ES-I3 (cell line): ENCODE results near the gene CTIF.
"Not testable (repeated sequence)": the region's sequence is repeated elsewhere in the genome, so short reads cannot be mapped to it uniquely, and the experiment has no call there.

Source experiments
- H3K36me3 ChIP-seq: 2 replicates; pipeline ENCODE4 v1.6.1; 2013; ENCODE audit warnings: mild to moderate bottlenecking, low read length, control low read depth, moderate library complexity; ENCODE audit not compliant: insufficient read depth
- H3K4me1 ChIP-seq: 2 replicates; pipeline ENCODE4 v1.6.1; 2013; ENCODE audit warnings: mild to moderate bottlenecking, control low read depth, low read length; ENCODE audit not compliant: insufficient read depth
- H3K9ac ChIP-seq: 2 replicates; pipeline ENCODE4 v1.6.1; 2013; ENCODE audit warnings: low read depth, mild to moderate bottlenecking, low read length, moderate library complexity
- H3K9me3 ChIP-seq: 2 replicates; pipeline ENCODE4 v1.6.1; 2013; ENCODE audit warnings: mild to moderate bottlenecking, low read length, moderate library complexity; ENCODE audit not compliant: control insufficient read depth, insufficient read depth

Gene CTIF

DNA sequence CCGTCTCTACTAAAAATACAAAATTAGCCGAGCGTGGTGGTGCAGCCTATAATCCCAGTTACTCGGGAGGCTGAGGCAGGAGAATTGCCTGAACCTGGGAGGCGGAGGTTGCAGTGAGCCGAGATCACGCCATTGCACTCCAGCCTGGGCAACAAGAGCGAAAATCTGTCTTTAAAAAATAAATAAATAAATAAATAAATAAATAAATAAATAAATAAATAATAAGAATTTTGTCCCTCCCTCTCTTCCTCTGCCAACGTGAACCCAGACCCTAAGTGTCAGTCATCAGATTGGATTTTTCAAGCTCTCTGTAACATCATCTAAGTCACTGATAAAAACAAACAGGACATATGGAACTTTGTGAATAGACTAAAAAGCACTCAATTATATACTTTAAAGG, 178.4 kb downstream of the CTIF start:
- H3K36me3 ChIP-seq, H3K9me3 ChIP-seq, H3K4me1 ChIP-seq, H3K9ac ChIP-seq: not testable (repeated sequence)

DNA sequence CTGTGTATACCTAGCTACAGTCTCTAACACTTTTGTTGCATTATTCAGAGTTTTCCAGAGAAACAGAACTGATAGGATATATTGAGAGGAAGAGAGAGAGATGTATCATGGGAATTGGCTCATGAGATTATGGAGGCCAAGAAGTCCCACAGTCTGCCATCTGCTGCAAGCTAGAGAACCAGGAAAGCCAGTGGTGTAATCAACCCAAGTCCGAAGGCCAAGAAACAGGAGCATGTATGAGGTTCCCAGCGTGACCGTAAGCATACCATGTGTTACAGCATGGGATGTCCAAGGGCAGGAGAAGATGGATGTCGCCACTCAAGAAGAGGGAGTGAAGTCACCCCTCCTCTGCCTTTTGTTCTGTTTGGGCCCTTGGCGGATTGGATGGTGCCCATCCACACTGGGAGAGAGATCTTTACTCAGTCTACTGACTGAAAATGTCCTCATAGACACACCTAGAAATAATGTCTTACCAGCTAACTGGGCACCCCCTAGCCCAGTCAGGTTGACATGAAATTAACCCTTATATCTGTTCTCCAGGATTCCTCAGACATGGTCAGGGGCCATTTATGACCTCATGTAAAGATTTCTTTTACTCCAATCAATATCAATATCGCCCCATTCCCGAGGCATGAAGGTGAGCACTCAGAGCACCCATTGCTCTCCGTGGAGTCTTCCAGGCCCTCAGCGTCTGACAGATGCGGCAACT, 179.6 kb downstream of the CTIF start:
- H3K36me3 ChIP-seq, result no peaks in the 10 kb centered on the region
- no peaks in the 10 kb centered on the region for H3K9me3 ChIP-seq
- H3K9ac ChIP-seq, result no peak overlapping the region
- H3K4me1 ChIP-seq, result 0 out of 2 replicates have a peak, but pooled peaks cover 7% of the 10 kb centered on the region

DNA sequence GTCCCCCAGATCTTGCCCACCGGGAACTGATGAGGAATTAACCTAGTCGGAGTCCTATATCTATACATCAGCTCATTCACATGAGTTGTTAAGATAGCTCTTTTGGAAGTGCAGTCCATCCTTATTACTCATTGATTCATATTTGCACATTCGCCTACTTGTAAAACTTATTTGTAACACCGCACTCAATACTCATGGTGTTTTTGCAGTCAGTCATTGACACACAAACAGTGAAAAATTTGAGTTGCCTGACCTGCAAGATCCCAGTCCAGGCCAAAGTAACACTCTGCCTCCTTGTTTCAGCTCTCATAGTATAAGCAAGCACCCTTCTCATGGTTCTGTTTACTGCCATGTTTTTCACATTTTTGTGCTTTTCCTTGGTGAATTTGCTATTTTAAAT, 180.6 kb downstream of the CTIF start:
- Histone ChIP-seq H3K9me3 (no peaks in the 10 kb centered on the region), H3K36me3 (no peaks in the 10 kb centered on the region), H3K9ac (no peak overlapping the region), H3K4me1 (0 out of 2 replicates have a peak, but pooled peaks cover 4% of the 10 kb centered on the region)

DNA sequence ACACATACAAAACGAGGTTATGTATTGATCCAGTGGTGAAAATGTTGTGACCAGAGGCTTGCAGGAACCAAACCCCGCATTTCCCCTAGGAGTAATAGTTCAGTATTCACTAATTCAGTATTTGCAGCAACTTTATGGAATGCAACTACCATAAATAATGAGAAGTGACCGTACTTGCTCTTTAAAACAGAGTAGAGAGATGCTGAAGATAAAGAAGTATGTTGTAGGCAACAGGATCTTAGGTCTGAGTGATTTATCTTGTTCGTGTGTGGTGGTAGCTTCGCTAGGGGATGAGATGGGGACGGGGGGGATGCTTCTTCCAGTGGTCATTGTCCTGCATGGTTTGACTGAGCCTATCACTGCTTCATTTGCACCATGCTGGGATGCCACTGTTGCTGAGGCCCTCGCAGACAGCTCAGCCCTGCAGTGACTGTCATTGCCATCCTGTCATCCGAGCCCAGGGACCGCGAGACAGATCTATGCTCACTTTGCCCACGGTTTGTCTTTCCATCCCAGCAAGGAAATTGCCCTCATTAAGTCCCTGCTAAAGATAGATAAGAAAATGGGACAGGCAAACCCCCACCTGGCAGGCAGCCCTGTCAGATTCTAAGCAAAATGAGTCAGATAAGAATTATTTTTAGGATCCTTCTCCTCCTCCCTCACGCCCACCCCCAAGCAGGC, 181.3 kb downstream of the CTIF start:
- no peak overlapping the region for H3K9ac ChIP-seq
- no peaks in the 10 kb centered on the region for H3K9me3 ChIP-seq
- H3K36me3 ChIP-seq, result no peaks in the 10 kb centered on the region
- H3K4me1 ChIP-seq, result no peaks in the 10 kb centered on the region

DNA sequence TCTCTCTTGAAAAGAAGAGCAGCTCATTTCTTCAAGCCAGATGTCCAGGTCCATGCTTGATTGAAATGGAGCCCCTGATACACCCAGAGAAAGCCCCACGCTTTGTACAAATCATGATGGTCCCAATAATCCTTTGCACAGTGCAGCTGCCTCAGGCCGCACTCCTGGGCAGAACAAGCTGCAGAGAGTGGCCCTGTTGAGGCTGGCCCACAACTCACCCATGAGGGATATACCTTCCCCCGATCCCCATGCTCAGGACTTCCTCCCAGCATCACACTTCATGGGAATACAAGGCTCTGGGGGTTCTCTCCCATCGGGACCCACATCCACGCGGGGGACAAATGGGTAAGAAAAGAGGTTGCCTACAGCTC, 181.8 kb downstream of the CTIF start:
- no peaks in the 10 kb centered on the region for H3K9me3 ChIP-seq
- no peaks in the 10 kb centered on the region for H3K36me3 ChIP-seq
- H3K4me1 ChIP-seq, result no peaks in the 10 kb centered on the region
- H3K9ac ChIP-seq, result no peak overlapping the region

DNA sequence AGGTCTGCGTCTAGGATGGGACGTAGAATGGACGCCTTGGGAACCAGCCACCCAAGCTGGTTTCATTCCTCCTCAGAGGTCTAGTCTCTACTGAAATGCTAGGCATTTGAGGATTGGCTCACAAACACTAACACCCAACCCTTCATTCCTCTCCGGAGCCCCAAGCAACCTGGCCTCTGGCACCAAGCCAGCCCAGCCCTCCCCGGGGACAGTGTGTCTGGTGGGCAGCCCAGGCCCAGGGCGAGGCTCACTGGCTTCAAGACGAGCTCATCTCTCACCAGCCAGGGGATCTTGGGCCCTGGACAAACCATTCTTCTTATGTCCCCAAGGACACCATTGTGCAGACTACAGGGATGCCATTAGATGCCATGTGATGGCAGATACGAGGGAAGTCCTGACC, 182.5 kb downstream of the CTIF start:
- no peaks in the 10 kb centered on the region for H3K36me3 ChIP-seq
- H3K9ac ChIP-seq, result no peak overlapping the region
- H3K9me3 ChIP-seq, result no peaks in the 10 kb centered on the region
- no peaks in the 10 kb centered on the region for H3K4me1 ChIP-seq

DNA sequence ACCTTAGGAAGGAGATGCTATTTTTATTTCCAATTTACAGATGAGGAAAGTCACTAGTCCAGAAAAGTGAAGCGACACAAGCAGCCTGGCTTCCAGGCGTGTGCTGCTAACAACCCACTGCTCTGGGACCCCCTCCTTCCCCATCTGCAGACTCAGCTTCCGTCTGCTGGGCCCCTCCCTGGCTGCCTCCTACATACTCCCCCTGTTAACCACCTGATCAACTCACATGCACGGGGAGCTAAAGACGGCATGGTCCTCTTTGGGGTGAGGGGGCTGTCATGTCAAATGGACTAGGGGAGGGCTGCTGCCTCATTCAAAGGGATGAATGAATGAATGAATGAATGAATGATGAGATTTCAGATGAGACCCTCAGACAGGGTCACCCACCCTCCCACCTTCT, 184.2 kb downstream of the CTIF start:
- Histone ChIP-seq H3K36me3 (no peaks in the 10 kb centered on the region), H3K4me1 (no peaks in the 10 kb centered on the region), H3K9ac (no peak overlapping the region), H3K9me3 (no peaks in the 10 kb centered on the region)

DNA sequence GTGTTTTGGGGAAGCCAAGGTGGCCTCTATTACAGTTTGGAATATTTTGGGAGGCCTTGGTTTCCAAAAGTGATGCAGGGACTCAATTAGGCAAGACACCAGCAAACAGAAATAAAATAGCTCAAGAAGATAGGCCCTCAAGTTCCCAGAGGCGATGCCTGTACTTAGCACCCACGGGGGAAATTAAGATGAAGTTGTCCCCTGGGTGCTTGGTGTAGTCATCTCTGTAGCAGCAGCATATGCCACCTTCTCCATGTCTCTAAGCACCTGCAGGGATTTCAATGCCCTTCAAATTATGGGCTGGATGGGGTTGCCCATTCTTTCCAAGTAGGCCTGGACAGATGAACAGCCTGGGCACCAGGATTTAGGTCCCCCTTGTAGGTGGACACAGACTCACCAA, 185.0 kb downstream of the CTIF start:
- Histone ChIP-seq H3K9me3 (no peaks in the 10 kb centered on the region), H3K4me1 (no peaks in the 10 kb centered on the region), H3K36me3 (no peaks in the 10 kb centered on the region), H3K9ac (no peak overlapping the region)

DNA sequence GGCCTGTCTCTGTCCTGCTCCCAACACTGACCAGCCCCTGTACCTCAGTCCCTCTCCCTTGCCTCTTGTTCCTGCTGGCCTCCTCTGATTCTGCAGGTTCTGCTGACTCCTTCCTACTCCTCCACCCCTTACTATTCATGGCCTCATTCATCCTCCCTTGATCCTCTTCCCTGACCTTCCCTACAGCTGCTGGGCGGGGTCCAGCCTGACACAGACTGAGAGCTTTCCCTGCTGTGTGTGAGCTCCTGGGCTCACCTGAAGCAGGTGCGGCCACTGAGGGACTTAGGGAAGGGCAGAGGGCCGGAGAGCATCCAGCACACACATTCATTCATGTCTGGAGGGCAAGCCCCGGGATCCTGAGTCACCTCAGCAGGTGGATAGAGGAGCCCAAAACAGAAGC, 185.6 kb downstream of the CTIF start:
- Histone ChIP-seq H3K4me1 (no peaks in the 10 kb centered on the region), H3K9ac (no peak overlapping the region), H3K9me3 (no peaks in the 10 kb centered on the region), H3K36me3 (no peaks in the 10 kb centered on the region)

DNA sequence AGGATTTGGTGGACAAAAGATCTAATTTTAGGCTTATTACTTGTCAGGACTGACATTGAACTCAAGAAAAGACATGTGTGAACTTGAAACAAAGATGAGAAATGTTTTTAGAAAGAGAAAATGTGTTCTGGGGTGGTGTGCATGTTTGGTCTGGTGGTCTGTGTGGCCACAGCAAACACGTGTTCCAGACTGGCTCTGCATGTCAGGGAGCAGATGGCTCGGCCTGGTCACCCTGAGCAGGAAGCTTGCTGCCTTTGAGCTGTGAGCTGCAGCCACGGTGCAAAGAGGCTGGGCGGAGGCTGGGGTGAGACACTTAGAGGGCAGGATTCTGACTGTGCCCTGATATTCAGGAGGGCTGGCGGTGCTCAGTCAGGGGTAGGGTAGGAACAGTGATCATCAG, 186.1 kb downstream of the CTIF start:
- Histone ChIP-seq H3K4me1 (no peaks in the 10 kb centered on the region), H3K36me3 (no peaks in the 10 kb centered on the region), H3K9me3 (no peaks in the 10 kb centered on the region), H3K9ac (no peak overlapping the region)

DNA sequence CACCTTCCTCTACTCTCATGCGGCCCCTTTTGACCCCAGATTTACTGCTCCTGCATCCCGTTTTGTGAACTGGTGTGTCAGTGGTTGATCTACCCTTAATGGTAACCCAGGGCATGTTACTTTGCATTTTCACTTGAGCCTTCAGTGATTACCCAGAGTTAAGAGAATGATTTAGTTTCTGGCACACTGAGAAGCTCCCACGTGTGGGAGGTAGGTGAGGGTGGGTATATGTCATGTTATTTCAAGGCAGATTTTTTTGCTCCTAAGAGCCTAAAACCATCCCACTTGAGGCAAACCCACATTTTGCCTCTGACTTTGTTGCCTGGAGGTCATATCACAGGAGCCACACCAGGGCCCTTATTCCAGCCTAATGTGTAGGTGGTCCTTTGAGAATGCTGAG, 186.7 kb downstream of the CTIF start:
- H3K9ac ChIP-seq, result no peak overlapping the region
- H3K4me1 ChIP-seq, result no peaks in the 10 kb centered on the region
- H3K36me3 ChIP-seq, result no peaks in the 10 kb centered on the region
- no peaks in the 10 kb centered on the region for H3K9me3 ChIP-seq

DNA sequence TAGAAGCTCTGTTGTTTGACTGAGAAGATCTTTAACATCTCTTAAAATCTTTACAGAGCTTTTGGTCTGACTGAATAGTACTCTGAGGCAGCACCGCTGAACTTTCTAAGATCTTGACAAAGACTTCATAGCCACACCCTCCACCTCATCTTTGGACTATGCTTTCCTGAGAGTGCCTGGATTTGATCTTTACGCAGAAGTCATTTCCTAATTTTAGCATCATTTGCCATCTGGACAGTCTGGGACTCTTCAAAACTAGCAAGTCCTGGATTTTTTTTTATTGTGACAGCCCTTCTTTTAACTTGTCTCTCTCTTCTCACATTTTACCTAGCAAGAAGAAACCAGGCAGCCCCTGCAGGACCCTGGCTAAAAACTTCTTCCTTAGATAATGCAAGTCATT, 188.8 kb downstream of the CTIF start:
- Histone ChIP-seq H3K9me3 (no peaks in the 10 kb centered on the region), H3K36me3 (no peaks in the 10 kb centered on the region), H3K9ac (no peak overlapping the region), H3K4me1 (no peaks in the 10 kb centered on the region)

DNA sequence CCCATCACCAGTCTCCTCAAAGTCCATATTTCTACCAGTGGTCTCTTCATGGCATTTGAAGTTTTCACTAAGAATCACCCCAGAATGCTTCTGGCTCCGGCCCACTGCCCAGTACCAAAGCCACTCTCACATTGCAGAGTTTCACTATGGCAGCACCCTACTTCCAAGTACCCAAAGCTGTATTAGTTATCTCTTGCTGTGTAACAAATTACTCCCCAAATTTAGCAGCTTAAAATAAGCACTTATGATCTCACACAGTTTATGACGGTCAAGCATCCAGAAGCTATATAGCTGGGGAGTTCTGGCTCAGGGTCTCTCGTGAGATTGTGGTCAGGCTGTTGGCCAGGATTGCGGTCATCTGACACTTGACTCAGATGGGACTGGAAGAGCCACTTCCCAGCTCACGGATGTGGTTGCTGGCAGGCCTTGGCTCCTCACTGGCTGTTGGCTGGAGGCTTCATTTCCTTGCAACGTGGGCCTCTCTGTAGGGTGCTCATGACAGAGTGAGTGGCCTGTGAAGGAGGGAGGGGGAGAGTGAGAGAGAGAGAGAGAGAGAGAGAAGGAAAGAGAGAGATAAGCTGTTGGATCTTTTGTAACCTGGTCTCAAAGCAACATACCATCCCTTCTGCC, 189.5 kb downstream of the CTIF start:
- no peaks in the 10 kb centered on the region; the same call in 1 of the 2 replicates for H3K4me1 ChIP-seq
- H3K9ac ChIP-seq, result no peak overlapping the region
- H3K9me3 ChIP-seq, result no peaks in the 10 kb centered on the region
- no peaks in the 10 kb centered on the region for H3K36me3 ChIP-seq

DNA sequence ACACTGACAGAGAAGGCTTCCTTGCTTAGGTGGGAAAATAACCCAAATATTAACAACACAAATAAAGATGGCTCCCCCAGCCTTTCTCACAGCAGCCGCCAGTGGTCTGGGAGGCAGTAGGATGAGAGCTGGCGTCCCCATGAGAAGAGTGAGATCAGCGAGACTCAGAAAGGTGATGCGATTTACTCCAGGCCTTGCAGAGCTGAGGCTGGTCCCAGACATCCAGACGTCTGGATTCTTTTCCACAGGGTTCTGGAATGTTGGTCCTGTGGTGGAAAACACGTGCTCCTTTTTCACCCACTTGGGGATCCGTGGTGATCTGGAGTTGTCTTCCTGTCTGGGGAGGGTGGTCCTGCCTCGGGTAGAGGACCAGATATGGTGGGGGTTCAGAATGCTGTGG, 190.6 kb downstream of the CTIF start:
- Histone ChIP-seq H3K4me1 (peaks cover 5% of the 10 kb centered on the region; the same call in 1 of the 2 replicates), H3K9ac (no peak overlapping the region), H3K9me3 (no peaks in the 10 kb centered on the region), H3K36me3 (no peaks in the 10 kb centered on the region)

DNA sequence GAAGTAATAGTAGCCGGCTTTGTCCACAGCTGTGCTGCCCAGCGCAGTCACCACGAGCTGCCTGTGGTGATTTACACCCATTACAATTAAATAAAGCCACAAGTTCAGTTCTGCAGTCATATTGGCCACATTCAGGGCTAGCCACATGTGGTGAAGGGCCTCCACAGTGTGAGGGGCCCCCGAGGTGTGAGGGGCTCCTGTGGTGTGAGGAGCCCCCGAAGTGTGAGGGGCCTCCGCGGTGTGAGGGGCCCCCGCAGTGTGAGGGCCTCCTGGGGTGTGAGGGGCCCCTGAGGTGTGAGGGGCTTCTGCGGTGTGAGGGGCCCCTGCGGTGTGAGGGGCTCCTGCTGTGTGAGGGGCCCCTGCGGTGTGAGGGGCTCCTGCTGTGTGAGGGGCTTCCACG, 191.2 kb downstream of the CTIF start:
- no peaks in the 10 kb centered on the region for H3K9me3 ChIP-seq
- H3K36me3 ChIP-seq, result no peaks in the 10 kb centered on the region
- H3K9ac ChIP-seq, result no peak overlapping the region
- peaks cover 11% of the 10 kb centered on the region for H3K4me1 ChIP-seq
